SK-N-SH (cell line): ENCODE results near the gene HAUS7. TPM values are rescaled to one million over a fixed set of nuclear protein-coding genes. Genes with fewer than 3 reads are reported as not detected.

ENCODE experiments used
- CTCF ChIA-PET: fragments of 300-600, 350-600 bp; formaldehyde crosslinking; extraction: SDS; loops from one replicate; lab custom pipeline; 2021; lab: Yijun Ruan, JAX
- POLR2A ChIA-PET: fragments of 350-600 bp; sonication (Branson Sonifier 250); formaldehyde crosslinking; extraction: SDS; loops from one replicate; lab custom pipeline; 2020; ENCODE audit warnings: antibody characterized with exemption, inconsistent platforms; lab: Yijun Ruan, JAX
- DNase-seq: peaks from one replicate; pipeline ENCODE4 v3.0.0; 2012
- H2AFZ ChIP-seq: fragments of 200-600 bp; sonication (generic); 2 replicates; pipeline ENCODE4 v1.8.1; 2016; ENCODE audit warnings: antibody characterized with exemption, mild to moderate bottlenecking, low read depth
- H3F3A ChIP-seq: fragments of 200-600 bp; sonication (generic); replicated peaks from 2 replicates; pipeline ENCODE3; 2016; ENCODE audit warnings: antibody characterized with exemption, mild to moderate bottlenecking; ENCODE audit not compliant: insufficient read depth
- H3K27ac ChIP-seq, 2 experiments: fragments of 200-500 bp in 1 of 2; fragments of 200-600 bp in 1 of 2; sonication (Bioruptor generic) in 1 of 2; sonication (generic), shearing (Covaris generic) in 1 of 2; 2 replicates each; pipeline versions ENCODE4 v1.5.1 to v1.6.1; 2014 to 2016; ENCODE audit warnings: low read depth in 2 of 2, inconsistent platforms in 1 of 2, low read length in 1 of 2, mild to moderate bottlenecking in 1 of 2, mixed read lengths in 1 of 2
- H3K27me3 ChIP-seq: fragments of 200-600 bp; sonication (generic), shearing (Covaris generic); 2 replicates; pipeline ENCODE4 v1.6.1; 2016; ENCODE audit warnings: mixed run types; ENCODE audit not compliant: insufficient read depth
- H3K36me3 ChIP-seq, 2 experiments: fragments of 200-500 bp in 1 of 2; fragments of 200-600 bp in 1 of 2; sonication (Bioruptor generic) in 1 of 2; sonication (generic) in 1 of 2; replicated peaks in 1 of 2; 2 replicates each; pipeline versions ENCODE3 to v1.5.1; 2014 to 2016; ENCODE audit warnings: low read length in 1 of 2, mild to moderate bottlenecking in 1 of 2; ENCODE audit not compliant: insufficient read depth in 2 of 2, control insufficient read depth in 1 of 2
- H3K4me1 ChIP-seq, 2 experiments: fragments of 200-500 bp in 1 of 2; fragments of 200-600 bp in 1 of 2; sonication (Bioruptor generic) in 1 of 2; sonication (generic), shearing (Covaris generic) in 1 of 2; 2 replicates each; pipeline versions ENCODE4 v1.5.1 to v1.6.1; 2014 to 2016; ENCODE audit warnings: low read depth in 1 of 2, low read length in 1 of 2, mixed run types in 1 of 2; ENCODE audit not compliant: insufficient read depth in 2 of 2, control insufficient read depth in 1 of 2
- H3K4me2 ChIP-seq: fragments of 200-600 bp; sonication (generic), shearing (Covaris generic); 2 replicates; pipeline ENCODE4 v1.6.1; 2017; ENCODE audit warnings: mixed run types
- H3K4me3 ChIP-seq, 2 experiments: fragments of 200-500 bp in 1 of 2; fragments of 200-600 bp in 1 of 2; sonication (Bioruptor generic) in 1 of 2; sonication (generic), shearing (Covaris generic) in 1 of 2; 2 replicates each; pipeline versions ENCODE4 v1.5.1 to v1.8.1; 2014 to 2016; ENCODE audit warnings: low read depth in 2 of 2, inconsistent platforms in 1 of 2, low read length in 1 of 2, mild to moderate bottlenecking in 1 of 2, mixed read lengths in 1 of 2, moderate library complexity in 1 of 2
- H3K79me2 ChIP-seq: fragments of 200-600 bp; sonication (generic); 2 replicates; pipeline ENCODE4 v1.8.1; 2017; ENCODE audit warnings: mild to moderate bottlenecking; ENCODE audit not compliant: insufficient read depth
- H3K9ac ChIP-seq: fragments of 200-600 bp; sonication (generic); 2 replicates; pipeline ENCODE4 v1.6.1; 2017; ENCODE audit warnings: mixed run types
- H3K9me2 ChIP-seq: fragments of 200-600 bp; sonication (generic); 2 replicates; pipeline ENCODE4 v1.6.1; 2017; ENCODE audit warnings: mixed run types
- H3K9me3 ChIP-seq: fragments of 200-600 bp; sonication (generic); 2 replicates; pipeline ENCODE4 v1.6.1; 2017; ENCODE audit warnings: mixed run types, mild to moderate bottlenecking, moderate library complexity
- H4K20me1 ChIP-seq: fragments of 200-600 bp; sonication (generic); 2 replicates; pipeline ENCODE4 v1.6.1; 2017; ENCODE audit warnings: mild to moderate bottlenecking, mixed run types; ENCODE audit not compliant: insufficient read depth
- CHD2 ChIP-seq: fragments of 150-350 bp; IDR thresholded peaks from 2 replicates; pipeline ENCODE4 v1.6.1; 2018; ENCODE audit warnings: low read length; ENCODE audit not compliant: partially characterized antibody
- ELF1 ChIP-seq: IDR thresholded peaks from 2 replicates; pipeline ENCODE4 v1.4.0; 2012
- EP300 ChIP-seq, 2 experiments: IDR thresholded peaks; 2 replicates each; pipeline versions ENCODE4 v1.4.0 to v1.6.1; 2012; ENCODE audit warnings: borderline replicate concordance in 1 of 2, low read depth in 1 of 2, low read length in 1 of 2
- EZH2phosphoT487 ChIP-seq: fragments of 200-600 bp; sonication (generic); IDR thresholded peaks from 2 replicates; pipeline ENCODE4 v1.6.1; 2017; ENCODE audit warnings: low read depth, mixed run types, mild to moderate bottlenecking, antibody characterized with exemption, moderate library complexity, borderline replicate concordance
- FOXM1 ChIP-seq: IDR thresholded peaks from 2 replicates; pipeline ENCODE4 v1.4.0; 2012; ENCODE audit warnings: low read depth, mild to moderate bottlenecking
- GATA2 ChIP-seq: sonication (generic); formaldehyde crosslinking; IDR thresholded peaks from 2 replicates; pipeline ENCODE4 v1.5.0; 2020; ENCODE audit warnings: mild to moderate bottlenecking, missing genetic modification reagents
- MXI1 ChIP-seq: IDR thresholded peaks from 2 replicates; pipeline ENCODE4 v1.6.1; 2012; ENCODE audit warnings: mild to moderate bottlenecking, low read depth, low read length, improper control_type of control experiment
- NFIC ChIP-seq: IDR thresholded peaks from 2 replicates; pipeline ENCODE4 v1.4.0; 2012; ENCODE audit warnings: borderline replicate concordance
- POLR2AphosphoS5 ChIP-seq: IDR thresholded peaks from 2 replicates; pipeline ENCODE4 v1.6.1; 2012; ENCODE audit warnings: low read depth, low read length
- SIN3A ChIP-seq: IDR thresholded peaks from 2 replicates; pipeline ENCODE4 v1.6.1; 2012; ENCODE audit warnings: low read depth, mild to moderate bottlenecking, low read length, moderate library complexity, borderline replicate concordance
- SMC3 ChIP-seq: IDR thresholded peaks from 2 replicates; pipeline ENCODE4 v1.6.1; 2012; ENCODE audit warnings: low read depth, low read length, improper control_type of control experiment
- TAF1 ChIP-seq: IDR thresholded peaks from 2 replicates; pipeline ENCODE4 v1.6.1; 2012; ENCODE audit warnings: low read depth, mild to moderate bottlenecking, low read length, moderate library complexity, borderline replicate concordance
- YY1 ChIP-seq: IDR thresholded peaks from 2 replicates; pipeline ENCODE4 v1.4.0; 2012; ENCODE audit warnings: low read depth, mild to moderate bottlenecking
- WGBS: methylation state at CpG from one replicate; pipeline ENCODE4 v1.1.6; 2017; ENCODE audit warnings: low lambda C conversion rate; 5-methylcytosine and 5-hydroxymethylcytosine counted together
- polyA plus RNA-seq, 3 experiments: library from polyadenylated mRNA; depleted of rRNA; stranded (reverse); fragments of >200 nt; gene quantifications; 2 replicates each; pipeline ENCODE4 v1.2.3, GENCODE V29; 2012
- TF ChIP-seq, protein P1 (sequence below): fragments of 150-350 bp; IDR thresholded peaks from 2 replicates; pipeline ENCODE4 v1.6.1; 2017; ENCODE audit warnings: antibody characterized with exemption, low read length, low read depth, borderline replicate concordance
- TF ChIP-seq, protein P2 (sequence below): IDR thresholded peaks from 2 replicates; pipeline ENCODE4 v1.4.0; 2012; ENCODE audit warnings: low read depth, borderline replicate concordance
- TF ChIP-seq, protein P3 (sequence below): IDR thresholded peaks from 2 replicates; pipeline ENCODE4 v1.4.0; 2012; ENCODE audit warnings: low read depth
- TF ChIP-seq, protein P4 (sequence below): IDR thresholded peaks from 2 replicates; pipeline ENCODE4; 2012
- TF ChIP-seq, protein P5 (sequence below): fragments of 150-350 bp; IDR thresholded peaks from 2 replicates; pipeline ENCODE4 v1.6.1; 2016; ENCODE audit warnings: mild to moderate bottlenecking, low read depth, low read length

HAUS7 gene
- polyA plus RNA-seq, 1 of the 3 experiments (the other 2 are of a cell fraction): 39.7 TPM

DNA sequence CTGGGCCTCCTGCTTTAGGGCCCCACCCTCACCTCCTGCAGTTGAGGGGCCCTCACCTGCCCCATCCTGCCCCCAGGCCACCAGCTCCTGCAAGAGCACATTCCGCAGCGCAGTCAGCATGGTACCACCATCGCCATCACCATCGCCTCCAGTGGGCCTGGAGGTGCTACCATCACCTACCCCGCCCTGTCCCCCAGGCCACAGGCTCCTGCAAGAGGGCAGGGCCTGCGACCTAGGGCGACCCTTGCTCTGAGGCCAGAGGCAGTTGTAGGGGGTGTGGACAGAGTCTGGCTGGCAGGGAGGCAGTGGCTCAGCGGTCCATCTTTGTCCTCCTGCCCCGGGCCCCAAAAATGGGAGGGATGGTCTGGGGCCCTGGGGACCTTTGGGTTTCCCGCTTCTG, 3.9 kb upstream of the HAUS7 start:
- Histone ChIP-seq H3K9ac (no peak overlapping the region), H3F3A (no peaks in the 10 kb centered on the region), H3K27me3 (no peaks in the 10 kb centered on the region), H3K9me3 (no peaks in the 10 kb centered on the region), H3K4me1 (peaks cover 21 to 37% of the 10 kb centered on the region in 2 experiments; a peak in 3 of 4 replicates), H3K4me3 (no peak overlapping the region), H3K27ac (no peak overlapping the region; a peak in 1 of 4 replicates), H4K20me1 (no peaks in the 10 kb centered on the region), H3K9me2 (no peaks in the 10 kb centered on the region), H3K36me3 (no peaks in the 10 kb centered on the region), H3K79me2 (peaks cover 7% of the 10 kb centered on the region), H2AFZ (no peak overlapping the region), H3K4me2 (no peak overlapping the region)
- CTCF ChIA-PET: interaction anchor here (1.0 to 11.6 kb wide), 6 partner anchors 13 to 194 kb away, joined by 3 to 203 read pairs (median 18); partner anchors contain the start of gene BGN
- 82% methylated on average over 9 of the region's 10 CpGs for WGBS
- POLR2A ChIA-PET: no interaction called here
- DNase-seq: no peak
- TF ChIP-seq, protein P1, sequence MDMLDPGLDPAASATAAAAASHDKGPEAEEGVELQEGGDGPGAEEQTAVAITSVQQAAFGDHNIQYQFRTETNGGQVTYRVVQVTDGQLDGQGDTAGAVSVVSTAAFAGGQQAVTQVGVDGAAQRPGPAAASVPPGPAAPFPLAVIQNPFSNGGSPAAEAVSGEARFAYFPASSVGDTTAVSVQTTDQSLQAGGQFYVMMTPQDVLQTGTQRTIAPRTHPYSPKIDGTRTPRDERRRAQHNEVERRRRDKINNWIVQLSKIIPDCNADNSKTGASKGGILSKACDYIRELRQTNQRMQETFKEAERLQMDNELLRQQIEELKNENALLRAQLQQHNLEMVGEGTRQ: no peak
- TF ChIP-seq, protein P2, sequence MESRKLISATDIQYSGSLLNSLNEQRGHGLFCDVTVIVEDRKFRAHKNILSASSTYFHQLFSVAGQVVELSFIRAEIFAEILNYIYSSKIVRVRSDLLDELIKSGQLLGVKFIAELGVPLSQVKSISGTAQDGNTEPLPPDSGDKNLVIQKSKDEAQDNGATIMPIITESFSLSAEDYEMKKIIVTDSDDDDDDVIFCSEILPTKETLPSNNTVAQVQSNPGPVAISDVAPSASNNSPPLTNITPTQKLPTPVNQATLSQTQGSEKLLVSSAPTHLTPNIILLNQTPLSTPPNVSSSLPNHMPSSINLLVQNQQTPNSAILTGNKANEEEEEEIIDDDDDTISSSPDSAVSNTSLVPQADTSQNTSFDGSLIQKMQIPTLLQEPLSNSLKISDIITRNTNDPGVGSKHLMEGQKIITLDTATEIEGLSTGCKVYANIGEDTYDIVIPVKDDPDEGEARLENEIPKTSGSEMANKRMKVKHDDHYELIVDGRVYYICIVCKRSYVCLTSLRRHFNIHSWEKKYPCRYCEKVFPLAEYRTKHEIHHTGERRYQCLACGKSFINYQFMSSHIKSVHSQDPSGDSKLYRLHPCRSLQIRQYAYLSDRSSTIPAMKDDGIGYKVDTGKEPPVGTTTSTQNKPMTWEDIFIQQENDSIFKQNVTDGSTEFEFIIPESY: no peak
- no peak for TF ChIP-seq YY1

DNA sequence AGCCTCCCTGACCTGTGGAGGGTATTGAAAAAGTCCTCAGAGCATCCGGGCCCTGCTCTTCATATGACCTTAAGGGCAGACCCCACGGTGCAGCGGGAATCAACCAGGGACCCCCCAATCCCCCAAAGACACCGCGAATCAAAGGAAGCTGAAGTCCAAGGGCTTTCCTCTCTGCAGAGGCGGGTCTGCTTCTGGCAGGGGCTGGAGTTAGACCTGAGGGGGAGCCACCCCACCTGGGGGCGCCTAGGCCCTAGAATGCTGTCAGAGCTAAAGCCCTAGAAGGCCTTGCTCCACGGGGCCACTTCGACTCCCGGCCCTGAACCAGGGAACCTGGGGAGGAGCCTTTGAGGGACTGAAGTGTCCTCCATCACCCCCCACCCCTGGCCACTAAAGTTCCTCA, 2.8 kb upstream of the HAUS7 start:
- H3K27me3 ChIP-seq: no peaks in the 10 kb centered on the region
- no peak for DNase-seq
- no peaks in the 10 kb centered on the region for H3F3A ChIP-seq
- ChIA-PET POLR2A (interaction anchor here (0.7 kb wide), 1 partner anchor 18 kb away, joined by 3 read pairs; no protein-coding TSS in a partner anchor), CTCF (interaction anchor here (0.7 to 11.6 kb wide), 7 partner anchors 12 to 440 kb away, joined by 3 to 203 read pairs (median 11); partner anchors contain the start of gene BGN)
- no peak overlapping the region for H2AFZ ChIP-seq
- WGBS: 69% methylated on average over 10 of the region's 10 CpGs
- H3K9me2 ChIP-seq: no peaks in the 10 kb centered on the region
- H4K20me1 ChIP-seq: no peaks in the 10 kb centered on the region
- H3K4me3 ChIP-seq: no peak overlapping the region
- no peaks in the 10 kb centered on the region for H3K9me3 ChIP-seq
- no peak overlapping the region for H3K27ac ChIP-seq
- no peak overlapping the region for H3K4me2 ChIP-seq
- peaks cover 0 to 2% of the 10 kb centered on the region in 2 experiments for H3K36me3 ChIP-seq
- peaks cover 21 to 37% of the 10 kb centered on the region in 2 experiments; a peak in 3 of 4 replicates for H3K4me1 ChIP-seq
- H3K79me2 ChIP-seq: peaks cover 11% of the 10 kb centered on the region
- no peak overlapping the region for H3K9ac ChIP-seq
- no peak for TF ChIP-seq EZH2phosphoT487
- TF ChIP-seq NFIC: no peak
- TF ChIP-seq GATA2: no peak
- TF ChIP-seq, protein P3, sequence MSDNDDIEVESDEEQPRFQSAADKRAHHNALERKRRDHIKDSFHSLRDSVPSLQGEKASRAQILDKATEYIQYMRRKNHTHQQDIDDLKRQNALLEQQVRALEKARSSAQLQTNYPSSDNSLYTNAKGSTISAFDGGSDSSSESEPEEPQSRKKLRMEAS: no peak
- TF ChIP-seq, protein P4, sequence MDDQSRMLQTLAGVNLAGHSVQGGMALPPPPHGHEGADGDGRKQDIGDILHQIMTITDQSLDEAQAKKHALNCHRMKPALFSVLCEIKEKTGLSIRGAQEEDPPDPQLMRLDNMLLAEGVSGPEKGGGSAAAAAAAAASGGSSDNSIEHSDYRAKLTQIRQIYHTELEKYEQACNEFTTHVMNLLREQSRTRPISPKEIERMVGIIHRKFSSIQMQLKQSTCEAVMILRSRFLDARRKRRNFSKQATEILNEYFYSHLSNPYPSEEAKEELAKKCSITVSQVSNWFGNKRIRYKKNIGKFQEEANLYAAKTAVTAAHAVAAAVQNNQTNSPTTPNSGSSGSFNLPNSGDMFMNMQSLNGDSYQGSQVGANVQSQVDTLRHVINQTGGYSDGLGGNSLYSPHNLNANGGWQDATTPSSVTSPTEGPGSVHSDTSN: no peak
- TF ChIP-seq, protein P5, sequence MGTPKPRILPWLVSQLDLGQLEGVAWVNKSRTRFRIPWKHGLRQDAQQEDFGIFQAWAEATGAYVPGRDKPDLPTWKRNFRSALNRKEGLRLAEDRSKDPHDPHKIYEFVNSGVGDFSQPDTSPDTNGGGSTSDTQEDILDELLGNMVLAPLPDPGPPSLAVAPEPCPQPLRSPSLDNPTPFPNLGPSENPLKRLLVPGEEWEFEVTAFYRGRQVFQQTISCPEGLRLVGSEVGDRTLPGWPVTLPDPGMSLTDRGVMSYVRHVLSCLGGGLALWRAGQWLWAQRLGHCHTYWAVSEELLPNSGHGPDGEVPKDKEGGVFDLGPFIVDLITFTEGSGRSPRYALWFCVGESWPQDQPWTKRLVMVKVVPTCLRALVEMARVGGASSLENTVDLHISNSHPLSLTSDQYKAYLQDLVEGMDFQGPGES: no peak
- no peak for TF ChIP-seq YY1
- TF ChIP-seq TAF1: no peak
- TF ChIP-seq FOXM1: no peak
- TF ChIP-seq, protein P2: no peak
- no peak for TF ChIP-seq MXI1
- no peak for TF ChIP-seq SIN3A
- TF ChIP-seq ELF1: no peak
- TF ChIP-seq, protein P1: no peak
- no peak for TF ChIP-seq EP300 (IDR thresholded peaks at IDR 0.05; ENCODE audit: borderline replicate concordance in 1 of 2, low read depth in 1 of 2, low read length in 1 of 2)
- no peak for TF ChIP-seq CHD2
- TF ChIP-seq SMC3: no peak
- TF ChIP-seq POLR2AphosphoS5: no peak
